ENCODE measurements around the gene CPEB1.

Gene CPEB1

GRCh38 chr15:82641129-82641798 lies 5.9 kb downstream of the CPEB1 start:
- Histone ChIP-seq H3K4me3 (ENCODE audit: low read depth, low read length) (no peak overlapping the region), H3K36me3 (ENCODE audit: control insufficient read depth in 2 of 2, insufficient read depth in 1 of 2, low read length in 2 of 2) (no peaks in the 10 kb centered on the region), H3K4me1 (ENCODE audit: control insufficient read depth, insufficient read depth, low read length) (peaks cover 16% of the 10 kb centered on the region), H3K9me3 (ENCODE audit: control insufficient read depth, insufficient read depth, low read depth, low read length) (no peaks in the 10 kb centered on the region), H3K27ac (ENCODE audit: extremely low read depth, low read depth, low read length) (no peak overlapping the region)
- POLR2A ChIA-PET = interaction anchor here (1.6 to 2.4 kb wide), 2 partner anchors 101 to 110 kb away, joined by 4 to 14 read pairs; partner anchors contain the start of gene RPS17
- TF ChIP-seq ZNF37A (tag by site-specific recombination; IDR thresholded peaks at IDR 0.05) (no peak), ZNF707 (tag by site-specific recombination; IDR thresholded peaks at IDR 0.05) (no peak), ZNF621 (tag by site-specific recombination; IDR thresholded peaks at IDR 0.05) (no peak), ZNF394 (tag by site-specific recombination; IDR thresholded peaks at IDR 0.05; ENCODE audit: borderline replicate concordance) (peak; percentile 54)
- CTCF ChIA-PET = interaction anchor here (2.1 kb wide), 1 partner anchor 101 kb away, joined by 7 read pairs; the partner anchor contains the start of gene RPS17

- no peaks in the 10 kb centered on the region for H3K36me3 ChIP-seq (ENCODE audit: control insufficient read depth in 2 of 2, insufficient read depth in 1 of 2, low read length in 2 of 2)
- H3K27ac ChIP-seq (ENCODE audit: extremely low read depth, low read depth, low read length) = no peak overlapping the region
- peaks cover 16% of the 10 kb centered on the region for H3K4me1 ChIP-seq (ENCODE audit: control insufficient read depth, insufficient read depth, low read length)
- TF ChIP-seq RBAK (tag by site-specific recombination; IDR thresholded peaks at IDR 0.05) = no peak
- TF ChIP-seq KLF9 (tag by site-specific recombination; IDR thresholded peaks at IDR 0.05; ENCODE audit: low read depth) = no peak
- TF ChIP-seq ZNF26 (tag by site-specific recombination; IDR thresholded peaks at IDR 0.05) = no peak
- no peak for TF ChIP-seq INSM2 (tag by site-specific recombination; IDR thresholded peaks at IDR 0.05)
- no peak for TF ChIP-seq OSR2 (tag by site-specific recombination; IDR thresholded peaks at IDR 0.05)
- TF ChIP-seq ZFP3 (tag by site-specific recombination; IDR thresholded peaks at IDR 0.05; ENCODE audit: low read depth) = no peak
- POLR2A ChIA-PET = interaction anchor here (1.6 kb wide), 1 partner anchor 110 kb away, joined by 4 read pairs; no protein-coding TSS in a partner anchor
- H3K4me3 ChIP-seq (ENCODE audit: low read depth, low read length) = no peak overlapping the region
- H3K9me3 ChIP-seq (ENCODE audit: control insufficient read depth, insufficient read depth, low read depth, low read length) = no peaks in the 10 kb centered on the region
- CTCF ChIA-PET = interaction anchor here (0.7 to 2.1 kb wide), 2 partner anchors 40 to 100 kb away, joined by 3 to 7 read pairs; partner anchors contain the start of gene RPS17
These were observed 6.5 kb downstream of the CPEB1 start for GRCh38 chr15:82640672-82641071.

GRCh38 chr15:82635798-82636197 lies 11.4 kb downstream of the CPEB1 start:
- CTCF ChIA-PET = no interaction called here
- no peak overlapping the region for H3K27ac ChIP-seq (ENCODE audit: extremely low read depth, low read depth, low read length)
- POLR2A ChIA-PET = no interaction called here
- no peak overlapping the region for H3K4me3 ChIP-seq (ENCODE audit: low read depth, low read length)
- no peaks in the 10 kb centered on the region for H3K36me3 ChIP-seq (ENCODE audit: control insufficient read depth in 2 of 2, insufficient read depth in 1 of 2, low read length in 2 of 2)
- TF ChIP-seq REPIN1 (tag by site-specific recombination; IDR thresholded peaks at IDR 0.05; ENCODE audit: low read depth) (no peak), SCRT2 (tag by site-specific recombination; IDR thresholded peaks at IDR 0.05) (0 out of 2 replicates have a peak, but pooled peaks have one; percentile 35), ZNF473 (tag by site-specific recombination; IDR thresholded peaks at IDR 0.05) (no peak)
- H3K4me1 ChIP-seq (ENCODE audit: control insufficient read depth, insufficient read depth, low read length) = no peaks in the 10 kb centered on the region
- H3K9me3 ChIP-seq (ENCODE audit: control insufficient read depth, insufficient read depth, low read depth, low read length) = no peaks in the 10 kb centered on the region

GRCh38 chr15:82630033-82630432 lies 17.1 kb downstream of the CPEB1 start:
- ChIA-PET POLR2A (no interaction called here), CTCF (no interaction called here)
- no peaks in the 10 kb centered on the region for H3K4me1 ChIP-seq (ENCODE audit: control insufficient read depth, insufficient read depth, low read length)
- no peak overlapping the region for H3K27ac ChIP-seq (ENCODE audit: extremely low read depth, low read depth, low read length)
- TF ChIP-seq GLIS1 (tag by site-specific recombination; IDR thresholded peaks at IDR 0.05) (no peak), ZNF174 (tag by site-specific recombination; IDR thresholded peaks at IDR 0.05) (no peak), HOXC10 (CRISPR knock-in tag; IDR thresholded peaks at IDR 0.05) (no peak), ZNF10 (tag by site-specific recombination; IDR thresholded peaks at IDR 0.05) (no peak), MZF1 (tag by site-specific recombination; IDR thresholded peaks at IDR 0.05; ENCODE audit: borderline replicate concordance) (no peak), ZNF580 (tag by site-specific recombination; IDR thresholded peaks at IDR 0.05) (no peak), ZNF596 (tag by site-specific recombination; IDR thresholded peaks at IDR 0.05) (no peak), YY2 (tag by site-specific recombination; IDR thresholded peaks at IDR 0.05) (no peak), SETDB1 (IDR thresholded peaks at IDR 0.05; ENCODE audit: insufficient read length, low read length) (no peak), ZBTB20 (tag by site-specific recombination; IDR thresholded peaks at IDR 0.05) (no peak), IKZF3 (tag by site-specific recombination; IDR thresholded peaks at IDR 0.05) (no peak), INSM2 (tag by site-specific recombination; IDR thresholded peaks at IDR 0.05) (no peak)
- H3K9me3 ChIP-seq (ENCODE audit: control insufficient read depth, insufficient read depth, low read depth, low read length) = no peaks in the 10 kb centered on the region
- no peak overlapping the region for H3K4me3 ChIP-seq (ENCODE audit: low read depth, low read length)
- H3K36me3 ChIP-seq (ENCODE audit: control insufficient read depth in 2 of 2, insufficient read depth in 1 of 2, low read length in 2 of 2) = no peaks in the 10 kb centered on the region

Data from HEK293 (cell line).